ENCODE data around the gene SRA1.

The SRA1 gene

GRCh38 chr5:140570488-140570887, 13.2 kb upstream of the SRA1 start:
- no peak for DNase-seq (ENCODE audit: low read depth in 2 of 2)

GRCh38 chr5:140570058-140570457, 12.8 kb upstream of the SRA1 start:
- DNase-seq (ENCODE audit: low read depth in 2 of 2) = no peak

DNA sequence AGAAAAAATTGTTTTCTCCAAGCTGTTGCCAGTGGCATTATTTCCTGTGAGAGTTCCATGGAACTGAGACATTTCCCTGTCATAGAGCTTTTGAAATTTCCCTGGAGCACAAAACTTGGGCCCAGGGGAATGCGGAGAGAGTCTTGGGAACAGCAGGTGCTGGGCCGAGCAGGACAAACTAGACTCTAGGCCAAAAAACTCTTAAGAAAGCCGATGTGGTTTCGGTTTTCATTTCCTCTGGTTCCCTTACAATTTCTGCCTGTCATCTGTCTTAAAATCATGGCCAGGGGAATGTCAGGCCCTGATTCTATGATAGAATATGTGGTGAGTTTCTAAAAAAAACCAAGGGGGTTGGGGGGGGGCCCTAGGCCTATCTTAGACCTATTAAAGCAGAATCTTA, 11.9 kb upstream of the SRA1 start:
- no peak for DNase-seq (ENCODE audit: low read depth in 2 of 2)

DNA sequence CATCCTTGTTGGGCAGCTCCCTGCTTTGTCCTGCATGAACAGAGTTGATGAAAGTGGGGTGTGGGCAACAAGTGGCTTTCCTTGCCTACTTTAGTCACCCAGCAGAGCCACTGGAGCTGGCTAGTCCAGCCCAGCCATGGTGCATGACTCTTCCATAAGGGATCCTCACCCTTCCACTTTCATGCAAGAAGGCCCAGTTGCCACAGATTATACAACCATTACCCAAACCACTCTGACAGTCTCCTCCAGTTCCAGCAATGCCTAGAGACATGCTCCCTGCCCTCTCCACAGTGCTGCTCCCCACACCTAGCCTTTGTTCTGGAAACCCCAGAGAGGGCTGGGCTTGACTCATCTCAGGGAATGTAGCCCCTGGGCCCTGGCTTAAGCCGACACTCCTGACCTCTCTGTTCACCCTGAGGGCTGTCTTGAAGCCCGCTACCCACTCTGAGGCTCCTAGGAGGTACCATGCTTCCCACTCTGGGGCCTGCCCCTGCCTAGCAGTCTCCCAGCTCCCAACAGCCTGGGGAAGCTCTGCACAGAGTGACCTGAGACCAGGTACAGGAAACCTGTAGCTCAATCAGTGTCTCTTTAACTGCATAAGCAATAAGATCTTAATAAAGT, 11.3 kb upstream of the SRA1 start:
- DNase-seq (ENCODE audit: low read depth in 2 of 2) = no peak

- DNase-seq (ENCODE audit: low read depth in 2 of 2) = no peak
These were observed 10.6 kb upstream of the SRA1 start for GRCh38 chr5:140567871-140568270.

GRCh38 chr5:140567136-140567818, 10.0 kb upstream of the SRA1 start:
- no peak for DNase-seq (ENCODE audit: low read depth in 2 of 2)

- no peak for DNase-seq (ENCODE audit: low read depth in 2 of 2)
These were observed 9.4 kb upstream of the SRA1 start for GRCh38 chr5:140566665-140567064.

DNA sequence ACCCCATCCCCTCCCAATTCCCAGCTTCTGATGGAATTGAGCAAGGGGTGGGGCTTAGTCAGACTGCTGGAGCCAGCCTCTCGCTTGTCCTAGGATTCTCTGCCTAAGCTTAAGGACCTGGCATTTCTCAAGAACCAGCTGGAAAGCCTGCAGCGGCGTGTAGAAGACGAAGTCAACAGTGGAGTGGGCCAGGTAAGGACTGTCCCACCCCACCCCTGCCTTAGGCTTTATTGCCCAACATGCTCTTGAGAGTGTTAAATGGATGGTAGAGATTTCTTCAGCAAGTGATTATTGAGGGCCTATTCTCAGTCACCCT, 8.5 kb upstream of the SRA1 start:
- DNase-seq (ENCODE audit: low read depth in 2 of 2) = no peak

DNA sequence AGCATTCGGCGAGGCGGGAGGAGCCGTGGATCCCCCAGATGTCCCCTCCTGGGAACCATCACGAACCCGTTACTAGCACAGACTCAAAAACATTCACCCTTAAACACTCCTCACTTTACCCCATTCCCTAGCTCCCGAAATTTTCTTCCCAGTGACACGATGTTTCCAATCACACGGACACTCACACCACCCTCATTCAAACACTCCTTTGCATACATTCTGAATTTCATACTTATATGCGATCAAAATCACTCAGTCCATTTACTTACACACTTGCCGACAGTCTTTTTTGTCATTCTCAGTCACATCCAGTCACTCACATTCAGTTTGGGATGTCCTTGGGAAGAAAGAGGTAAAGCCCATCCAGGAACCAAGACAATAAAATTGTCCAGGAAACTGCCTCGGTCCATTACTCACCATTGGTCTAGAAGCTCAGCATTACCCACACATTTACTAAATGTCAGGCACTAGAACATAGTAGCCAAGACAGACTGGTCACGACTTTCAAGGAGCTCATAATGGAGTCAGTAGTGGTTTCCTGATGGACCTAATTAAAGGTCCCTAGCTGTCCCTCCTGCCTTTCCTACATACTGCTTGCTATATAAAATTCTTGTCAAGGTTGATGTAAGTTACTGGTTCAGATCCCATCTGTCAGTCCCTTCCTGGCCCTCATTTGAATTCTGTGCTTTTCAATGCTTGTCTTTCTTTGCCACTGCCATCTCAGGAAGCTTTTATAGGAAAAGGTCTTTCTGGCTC, 7.9 kb upstream of the SRA1 start:
- no peak for DNase-seq (ENCODE audit: low read depth in 2 of 2)

GRCh38 chr5:140564196-140565023, 7.1 kb upstream of the SRA1 start, which contains the start of the genes APBB3 and SLC35A4:
Gene APBB3, minus strand, starts transcription at chr5:140564598. Its CDS starts 353 bp downstream, at chr5:140564245.
Gene SLC35A4, plus strand, starts transcription at chr5:140564828. Its CDS starts 2,342 bp downstream, at chr5:140567170.
- DNase-seq (ENCODE audit: low read depth in 2 of 2) = peak; percentile 86 to 91

DNA sequence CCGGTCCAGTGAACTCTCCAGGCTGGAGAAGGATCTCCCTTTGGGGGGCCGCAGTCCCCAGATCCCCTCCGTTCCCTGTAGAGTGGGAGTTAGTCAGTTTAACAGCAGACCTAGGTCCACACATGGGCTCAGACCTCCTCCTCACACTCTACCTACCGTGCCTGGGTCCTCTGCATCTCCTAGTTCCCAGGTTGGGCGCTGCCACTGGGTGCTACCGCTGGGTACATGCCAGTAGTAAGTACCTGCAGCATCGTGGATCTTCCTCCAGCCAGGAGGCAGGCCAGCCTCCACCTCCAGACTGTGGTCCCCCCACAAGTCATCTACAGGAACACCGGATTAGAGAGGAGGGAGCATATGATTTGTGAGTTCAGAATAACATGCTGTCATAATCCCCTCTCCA, 6.3 kb upstream of the SRA1 start:
- no peak for DNase-seq (ENCODE audit: low read depth in 2 of 2)

DNA sequence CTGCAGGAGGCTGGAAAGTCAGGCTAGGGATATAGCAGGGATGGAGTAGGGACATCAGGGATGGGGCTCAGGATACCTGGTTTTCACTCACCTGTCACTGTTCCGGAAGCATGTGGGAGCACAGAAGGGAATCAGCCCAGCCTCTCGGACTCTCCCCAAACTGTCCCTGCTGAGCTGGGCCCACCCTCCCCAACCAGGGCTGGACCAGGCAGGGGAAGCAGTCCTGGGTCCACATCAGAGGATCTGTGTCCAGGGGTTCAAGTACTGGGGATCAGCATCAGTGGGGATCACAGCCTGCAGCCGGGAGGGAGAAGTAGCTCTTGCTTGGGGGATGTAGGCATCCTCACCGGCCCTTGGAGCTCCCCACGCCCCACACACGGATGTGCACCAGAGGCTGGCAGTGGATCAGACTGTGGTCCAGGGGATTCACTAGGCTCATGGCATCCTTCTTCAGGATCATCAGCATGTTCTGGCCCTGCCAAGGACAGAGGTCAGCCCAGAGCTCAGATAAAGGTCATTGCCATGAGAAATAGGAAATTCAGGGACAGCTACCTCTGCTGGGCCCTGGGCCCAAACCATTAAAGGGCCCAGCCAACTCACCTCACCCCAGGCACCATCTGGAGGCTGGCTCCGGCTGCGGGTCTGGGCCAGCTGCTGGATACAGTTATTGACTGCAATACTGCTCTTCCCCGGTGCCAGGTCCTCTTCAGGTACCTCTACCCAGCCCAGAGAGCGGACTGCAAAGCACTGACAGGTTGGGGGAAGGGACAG, 4.7 kb upstream of the SRA1 start:
- DNase-seq (ENCODE audit: low read depth in 2 of 2) = no peak

- no peak for DNase-seq (ENCODE audit: low read depth in 2 of 2)
These were observed 3.0 kb upstream of the SRA1 start for GRCh38 chr5:140560227-140560626.

GRCh38 chr5:140558542-140558941, 1.3 kb upstream of the SRA1 start:
- DNase-seq (ENCODE audit: low read depth in 2 of 2) = no peak

GRCh38 chr5:140557965-140558364, 692 bp upstream of the SRA1 start:
- DNase-seq (ENCODE audit: low read depth in 2 of 2) = no peak

GRCh38 chr5:140556438-140556837, 835 bp downstream of the SRA1 start:
- no peak for DNase-seq (ENCODE audit: low read depth in 2 of 2)

GRCh38 chr5:140555747-140556312, 1.4 kb downstream of the SRA1 start:
- no peak for DNase-seq (ENCODE audit: low read depth in 2 of 2)

- DNase-seq (ENCODE audit: low read depth in 2 of 2) = no peak
These were observed 2.8 kb downstream of the SRA1 start for GRCh38 chr5:140554454-140554853.

GRCh38 chr5:140553657-140554056, 3.6 kb downstream of the SRA1 start:
- DNase-seq (ENCODE audit: low read depth in 2 of 2) = no peak

GRCh38 chr5:140551872-140552271, 5.4 kb downstream of the SRA1 start:
- no peak for DNase-seq (ENCODE audit: low read depth in 2 of 2)
